HEK293 (cell line): ENCODE data around the gene NT5DC4.

ENCODE experiments used
- CTCF ChIA-PET: fragments of 350-600 bp; formaldehyde crosslinking; extraction: SDS; loops from one replicate; lab custom pipeline; 2021; ENCODE audit warnings: antibody characterized with exemption; lab: Yijun Ruan, JAX
- POLR2A ChIA-PET: fragments of 300-600 bp; formaldehyde crosslinking; extraction: SDS; loops from one replicate; lab custom pipeline; 2020; ENCODE audit warnings: antibody characterized with exemption, inconsistent platforms; lab: Yijun Ruan, JAX
- H3K27ac ChIP-seq: fragments of 200-500 bp; sonication (Bioruptor generic); 2 replicates; pipeline ENCODE4 v1.5.1; 2014; ENCODE audit warnings: low read depth, low read length, control low read depth, inconsistent platforms; ENCODE audit errors: extremely low read depth
- H3K36me3 ChIP-seq, 2 experiments: fragments of 200-500 bp in 1 of 2; sonication (Bioruptor generic) in 1 of 2; 1 replicate in 1 of 2; 2 replicates in 1 of 2; pipeline ENCODE4 v1.5.1; 2014 to 2017; ENCODE audit warnings: inconsistent platforms in 2 of 2, low read length in 2 of 2; ENCODE audit not compliant: control insufficient read depth in 2 of 2, insufficient read depth in 1 of 2
- H3K4me1 ChIP-seq: fragments of 200-500 bp; sonication (Bioruptor generic); 2 replicates; pipeline ENCODE4 v1.5.1; 2014; ENCODE audit warnings: mild to moderate bottlenecking, low read length, inconsistent platforms; ENCODE audit not compliant: control insufficient read depth, insufficient read depth
- H3K4me3 ChIP-seq: 2 replicates; pipeline ENCODE4 v1.5.1; 2011; ENCODE audit warnings: low read depth, mild to moderate bottlenecking, control low read depth, low read length, moderate library complexity
- H3K9me3 ChIP-seq: fragments of 200-500 bp; sonication (Bioruptor generic); 2 replicates; pipeline ENCODE4 v1.5.1; 2014; ENCODE audit warnings: low read depth, low read length, inconsistent platforms; ENCODE audit not compliant: control insufficient read depth, insufficient read depth
- GFI1B ChIP-seq: fragments of 450-650 bp; formaldehyde crosslinking; IDR thresholded peaks from 2 replicates; pipeline ENCODE4 v1.5.1; 2016; ENCODE audit warnings: missing biosample characterization, missing genetic modification characterization
- GLI4 ChIP-seq: fragments of 450-650 bp; formaldehyde crosslinking; IDR thresholded peaks from 2 replicates; pipeline ENCODE4 v1.5.1; 2016; ENCODE audit warnings: missing biosample characterization, missing genetic modification characterization
- KLF16 ChIP-seq: fragments of 450-650 bp; formaldehyde crosslinking; IDR thresholded peaks from 2 replicates; pipeline ENCODE4 v1.5.1; 2017; ENCODE audit warnings: missing biosample characterization, missing genetic modification characterization
- KLF9 ChIP-seq: fragments of 450-650 bp; formaldehyde crosslinking; IDR thresholded peaks from 2 replicates; pipeline ENCODE4 v1.5.1; 2016; ENCODE audit warnings: missing biosample characterization, missing genetic modification characterization, low read depth
- MZF1 ChIP-seq: fragments of 450-650 bp; formaldehyde crosslinking; IDR thresholded peaks from 2 replicates; pipeline ENCODE4 v1.5.1; 2017; ENCODE audit warnings: missing biosample characterization, missing genetic modification characterization, borderline replicate concordance
- PATZ1 ChIP-seq: fragments of 450-650 bp; formaldehyde crosslinking; IDR thresholded peaks from 2 replicates; pipeline ENCODE4 v1.5.1; 2016; ENCODE audit warnings: missing biosample characterization, missing genetic modification characterization
- REPIN1 ChIP-seq: fragments of 450-650 bp; formaldehyde crosslinking; IDR thresholded peaks from 2 replicates; pipeline ENCODE4 v1.5.1; 2017; ENCODE audit warnings: missing biosample characterization, missing genetic modification characterization, low read depth
- SCRT2 ChIP-seq: fragments of 450-650 bp; formaldehyde crosslinking; IDR thresholded peaks from 2 replicates; pipeline ENCODE4 v1.5.1; 2016; ENCODE audit warnings: missing biosample characterization, missing genetic modification characterization
- SETDB1 ChIP-seq: IDR thresholded peaks from one replicate; pipeline ENCODE4 v1.6.1; 2017; ENCODE audit warnings: mild to moderate bottlenecking, low read length, moderate library complexity, mixed read lengths; ENCODE audit not compliant: insufficient read length
- SP3 ChIP-seq: fragments of 450-650 bp; formaldehyde crosslinking; IDR thresholded peaks from 2 replicates; pipeline ENCODE4 v1.5.1; 2016; ENCODE audit warnings: missing biosample characterization, missing genetic modification characterization
- ZBTB11 ChIP-seq: fragments of 450-650 bp; formaldehyde crosslinking; conservative IDR thresholded peaks from 2 replicates; pipeline ENCODE4 v1.5.1; 2016; ENCODE audit warnings: low read depth, missing biosample characterization, missing genetic modification characterization
- ZFHX2 ChIP-seq: fragments of 450-650 bp; formaldehyde crosslinking; conservative IDR thresholded peaks from 2 replicates; pipeline ENCODE4 v1.5.1; 2016; ENCODE audit warnings: missing biosample characterization, missing genetic modification characterization
- ZNF114 ChIP-seq: fragments of 450-650 bp; formaldehyde crosslinking; IDR thresholded peaks from 2 replicates; pipeline ENCODE4 v1.5.0; 2017; ENCODE audit warnings: missing biosample characterization, missing genetic modification characterization
- ZNF155 ChIP-seq: fragments of 450-650 bp; formaldehyde crosslinking; IDR thresholded peaks from 2 replicates; pipeline ENCODE4 v1.5.1; 2016; ENCODE audit warnings: missing biosample characterization, missing genetic modification characterization
- ZNF23 ChIP-seq: fragments of 450-650 bp; formaldehyde crosslinking; IDR thresholded peaks from 2 replicates; pipeline ENCODE4 v1.5.1; 2016; ENCODE audit warnings: missing biosample characterization, missing genetic modification characterization, borderline replicate concordance
- ZNF239 ChIP-seq: fragments of 450-650 bp; formaldehyde crosslinking; IDR thresholded peaks from 2 replicates; pipeline ENCODE4 v1.5.1; 2016; ENCODE audit warnings: missing biosample characterization, missing genetic modification characterization
- ZNF335 ChIP-seq: fragments of 450-650 bp; formaldehyde crosslinking; conservative IDR thresholded peaks from 2 replicates; pipeline ENCODE4 v1.5.1; 2016; ENCODE audit warnings: missing biosample characterization, missing genetic modification characterization
- ZNF394 ChIP-seq: fragments of 450-650 bp; formaldehyde crosslinking; IDR thresholded peaks from 2 replicates; pipeline ENCODE4 v1.5.1; 2016; ENCODE audit warnings: missing biosample characterization, missing genetic modification characterization, mild to moderate bottlenecking, moderate library complexity, borderline replicate concordance
- ZNF548 ChIP-seq: fragments of 450-650 bp; formaldehyde crosslinking; IDR thresholded peaks from 2 replicates; pipeline ENCODE4 v1.5.1; 2016; ENCODE audit warnings: missing biosample characterization, missing genetic modification characterization
- ZNF549 ChIP-seq: fragments of 450-650 bp; IDR thresholded peaks from 2 replicates; pipeline ENCODE4 v1.5.1; 2018; ENCODE audit warnings: missing biosample characterization, missing genetic modification characterization, mild to moderate bottlenecking, inconsistent platforms, moderate library complexity
- ZNF704 ChIP-seq: fragments of 450-650 bp; formaldehyde crosslinking; IDR thresholded peaks from 2 replicates; pipeline ENCODE4 v1.5.1; 2016; ENCODE audit warnings: missing biosample characterization, missing genetic modification characterization
- ZNF707 ChIP-seq: fragments of 450-650 bp; formaldehyde crosslinking; IDR thresholded peaks from 2 replicates; pipeline ENCODE4 v1.5.1; 2016; ENCODE audit warnings: missing biosample characterization, missing genetic modification characterization
- ZNF777 ChIP-seq: fragments of 450-650 bp; formaldehyde crosslinking; IDR thresholded peaks from 2 replicates; pipeline ENCODE4 v1.5.1; 2017; ENCODE audit warnings: missing biosample characterization, missing genetic modification characterization, borderline replicate concordance
- TF ChIP-seq, protein P1 (sequence below): fragments of 450-650 bp; formaldehyde crosslinking; IDR thresholded peaks from 2 replicates; pipeline ENCODE4 v1.5.1; 2016; ENCODE audit warnings: missing biosample characterization, missing genetic modification characterization
- TF ChIP-seq, protein P2 (sequence below): fragments of 450-650 bp; IDR thresholded peaks from 2 replicates; pipeline ENCODE4 v1.5.1; 2018; ENCODE audit warnings: missing biosample characterization, mild to moderate bottlenecking, missing genetic modification characterization

The NT5DC4 gene

GRCh38 chr2:112752667-112753066 lies 31.8 kb downstream of the NT5DC4 start:
- H3K9me3 ChIP-seq = no peaks in the 10 kb centered on the region
- ChIA-PET POLR2A (no interaction called here), CTCF (interaction anchor here (0.6 to 7.9 kb wide), 9 partner anchors 8 to 370 kb away, joined by 3 to 177 read pairs (median 3); no protein-coding TSS in a partner anchor)
- H3K4me1 ChIP-seq = peaks cover 16% of the 10 kb centered on the region
- no peak for TF ChIP-seq KLF16 (tag by site-specific recombination)
- no peak for TF ChIP-seq ZNF155 (tag by site-specific recombination)
- no peak for TF ChIP-seq ZNF335 (tag by site-specific recombination)
- no peak for TF ChIP-seq ZNF549
- no peak for TF ChIP-seq KLF9
- no peak for TF ChIP-seq SETDB1
- no peak for TF ChIP-seq REPIN1 (tag by site-specific recombination)
- no peak for TF ChIP-seq ZNF23
- H3K36me3 ChIP-seq = peaks cover 29 to 64% of the 10 kb centered on the region in 2 experiments
- no peak overlapping the region for H3K4me3 ChIP-seq
- H3K27ac ChIP-seq = 0 out of 2 replicates have a peak overlapping the region, but pooled peaks have one; percentile 32

DNA sequence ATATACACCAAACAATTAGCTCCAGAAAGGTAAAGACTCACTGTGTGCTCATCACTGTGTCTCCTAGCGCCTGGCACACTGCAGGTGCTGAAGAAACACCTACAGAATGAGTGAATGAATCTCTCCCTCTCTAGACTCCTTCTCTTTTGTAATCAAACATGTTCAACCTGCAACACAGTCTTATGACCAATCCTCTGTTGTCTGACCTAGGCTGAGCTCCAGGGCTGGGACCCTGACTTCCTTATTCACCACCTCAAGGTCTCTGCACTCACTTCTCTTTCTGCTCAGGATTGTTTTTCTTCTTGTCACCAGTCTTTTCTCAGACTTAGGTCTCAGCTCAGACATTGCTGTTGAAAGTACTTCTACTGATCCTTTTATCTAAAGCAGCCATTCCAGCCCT lies 33.7 kb downstream of the NT5DC4 start:
- TF ChIP-seq GFI1B (tag by site-specific recombination) (no peak), KLF9 (no peak), GLI4 (no peak), ZNF335 (tag by site-specific recombination) (no peak), ZNF548 (tag by site-specific recombination) (no peak), ZNF777 (tag by site-specific recombination) (no peak), ZNF239 (tag by site-specific recombination) (no peak), PATZ1 (tag by site-specific recombination) (no peak), ZNF114 (tag by site-specific recombination) (no peak), ZNF704 (tag by site-specific recombination) (no peak), ZNF707 (tag by site-specific recombination) (no peak), SP3 (tag by site-specific recombination) (no peak), ZFHX2 (no peak), MZF1 (tag by site-specific recombination) (no peak), ZBTB11 (tag by site-specific recombination) (no peak), ZNF394 (tag by site-specific recombination) (no peak), SCRT2 (tag by site-specific recombination) (no peak)
- TF ChIP-seq, protein P1, sequence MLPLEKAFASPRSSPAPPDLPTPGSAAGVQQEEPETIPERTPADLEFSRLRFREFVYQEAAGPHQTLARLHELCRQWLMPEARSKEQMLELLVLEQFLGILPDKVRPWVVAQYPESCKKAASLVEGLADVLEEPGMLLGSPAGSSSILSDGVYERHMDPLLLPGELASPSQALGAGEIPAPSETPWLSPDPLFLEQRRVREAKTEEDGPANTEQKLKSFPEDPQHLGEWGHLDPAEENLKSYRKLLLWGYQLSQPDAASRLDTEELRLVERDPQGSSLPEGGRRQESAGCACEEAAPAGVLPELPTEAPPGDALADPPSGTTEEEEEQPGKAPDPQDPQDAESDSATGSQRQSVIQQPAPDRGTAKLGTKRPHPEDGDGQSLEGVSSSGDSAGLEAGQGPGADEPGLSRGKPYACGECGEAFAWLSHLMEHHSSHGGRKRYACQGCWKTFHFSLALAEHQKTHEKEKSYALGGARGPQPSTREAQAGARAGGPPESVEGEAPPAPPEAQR (tag by site-specific recombination) = no peak
- TF ChIP-seq, protein P2, sequence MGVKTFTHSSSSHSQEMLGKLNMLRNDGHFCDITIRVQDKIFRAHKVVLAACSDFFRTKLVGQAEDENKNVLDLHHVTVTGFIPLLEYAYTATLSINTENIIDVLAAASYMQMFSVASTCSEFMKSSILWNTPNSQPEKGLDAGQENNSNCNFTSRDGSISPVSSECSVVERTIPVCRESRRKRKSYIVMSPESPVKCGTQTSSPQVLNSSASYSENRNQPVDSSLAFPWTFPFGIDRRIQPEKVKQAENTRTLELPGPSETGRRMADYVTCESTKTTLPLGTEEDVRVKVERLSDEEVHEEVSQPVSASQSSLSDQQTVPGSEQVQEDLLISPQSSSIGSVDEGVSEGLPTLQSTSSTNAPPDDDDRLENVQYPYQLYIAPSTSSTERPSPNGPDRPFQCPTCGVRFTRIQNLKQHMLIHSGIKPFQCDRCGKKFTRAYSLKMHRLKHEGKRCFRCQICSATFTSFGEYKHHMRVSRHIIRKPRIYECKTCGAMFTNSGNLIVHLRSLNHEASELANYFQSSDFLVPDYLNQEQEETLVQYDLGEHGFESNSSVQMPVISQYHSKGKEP (tag by site-specific recombination) = no peak
- H3K9me3 ChIP-seq = no peaks in the 10 kb centered on the region
- ChIA-PET CTCF (interaction anchor here (0.6 to 2.7 kb wide), 4 partner anchors 8 to 204 kb away, joined by 3 to 16 read pairs (median 10); no protein-coding TSS in a partner anchor), POLR2A (interaction anchor here (1.5 kb wide), 1 partner anchor 10 kb away, joined by 4 read pairs; the partner anchor contains the start of gene CKAP2L)
- peaks cover 16% of the 10 kb centered on the region for H3K4me1 ChIP-seq
- no peak overlapping the region for H3K4me3 ChIP-seq
- H3K27ac ChIP-seq = no peak overlapping the region
- H3K36me3 ChIP-seq = peaks cover 32 to 77% of the 10 kb centered on the region in 2 experiments
